Neutrophil (primary cell): ENCODE measurements around the gene ID3.

ENCODE experiments used
- H3K27ac ChIP-seq: fragments of 200-600 bp; sonication (generic); 2 replicates; pipeline ENCODE4 v1.5.1; 2016; ENCODE audit warnings: mild to moderate bottlenecking, moderate library complexity
- H3K27me3 ChIP-seq: fragments of 200-600 bp; sonication (generic); 2 replicates; pipeline ENCODE4 v1.6.0; 2016; ENCODE audit warnings: mild to moderate bottlenecking
- H3K36me3 ChIP-seq: fragments of 200-600 bp; sonication (generic); 2 replicates; pipeline ENCODE4 v1.5.1; 2017
- H3K4me1 ChIP-seq, 2 experiments: fragments of 200-600 bp in 1 of 2; sonication (generic) in 1 of 2; 1 replicate in 1 of 2; 2 replicates in 1 of 2; pipeline versions ENCODE4 v1.5.1 to v1.6.1; 2013 to 2016; ENCODE audit warnings: low read depth in 1 of 2, low read length in 1 of 2, mild to moderate bottlenecking in 1 of 2, moderate library complexity in 1 of 2; ENCODE audit not compliant: control insufficient read depth in 1 of 2, insufficient read depth in 1 of 2
- H3K4me3 ChIP-seq, 2 experiments: fragments of 200-600 bp in 1 of 2; sonication (generic) in 1 of 2; 1 replicate in 1 of 2; 2 replicates in 1 of 2; pipeline ENCODE4 v1.5.1; 2013 to 2016; ENCODE audit warnings: low read depth in 1 of 2, low read length in 1 of 2, mild to moderate bottlenecking in 1 of 2, moderate library complexity in 1 of 2
- H3K9me3 ChIP-seq: fragments of 200-600 bp; sonication (generic); 2 replicates; pipeline ENCODE4 v1.5.1; 2016
- TF ChIP-seq, protein P1 (sequence below): fragments of 200-600 bp; sonication (generic); IDR thresholded peaks from 2 replicates; pipeline ENCODE4 v1.5.1; 2016; ENCODE audit warnings: antibody characterized with exemption

ID3 gene

DNA sequence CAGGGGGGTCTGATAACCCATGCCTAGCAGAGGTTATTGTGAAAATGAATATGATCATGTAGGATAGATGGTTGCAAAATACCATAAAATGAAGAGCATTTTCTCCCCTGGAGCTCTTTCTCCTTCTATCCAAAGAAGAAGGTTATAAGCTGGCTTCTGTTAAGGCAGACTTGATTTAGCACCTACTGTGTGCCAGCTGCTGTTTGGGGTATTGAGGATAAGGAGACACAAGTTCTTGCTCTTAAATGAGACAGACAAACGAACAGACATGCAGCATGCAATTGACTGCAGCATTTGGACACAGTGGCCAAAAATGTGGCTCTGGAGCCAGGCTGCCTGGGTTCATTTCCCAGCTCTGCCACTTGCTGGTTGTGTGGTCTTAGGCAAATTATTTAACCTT, 39.8 kb upstream of the ID3 start:
- Histone ChIP-seq H3K4me3 (no peak overlapping the region), H3K27ac (no peak overlapping the region), H3K9me3 (no peaks in the 10 kb centered on the region), H3K27me3 (peaks cover 11% of the 10 kb centered on the region), H3K36me3 (no peaks in the 10 kb centered on the region), H3K4me1 (peaks cover 11 to 16% of the 10 kb centered on the region in 2 experiments)
- TF ChIP-seq, protein P1, sequence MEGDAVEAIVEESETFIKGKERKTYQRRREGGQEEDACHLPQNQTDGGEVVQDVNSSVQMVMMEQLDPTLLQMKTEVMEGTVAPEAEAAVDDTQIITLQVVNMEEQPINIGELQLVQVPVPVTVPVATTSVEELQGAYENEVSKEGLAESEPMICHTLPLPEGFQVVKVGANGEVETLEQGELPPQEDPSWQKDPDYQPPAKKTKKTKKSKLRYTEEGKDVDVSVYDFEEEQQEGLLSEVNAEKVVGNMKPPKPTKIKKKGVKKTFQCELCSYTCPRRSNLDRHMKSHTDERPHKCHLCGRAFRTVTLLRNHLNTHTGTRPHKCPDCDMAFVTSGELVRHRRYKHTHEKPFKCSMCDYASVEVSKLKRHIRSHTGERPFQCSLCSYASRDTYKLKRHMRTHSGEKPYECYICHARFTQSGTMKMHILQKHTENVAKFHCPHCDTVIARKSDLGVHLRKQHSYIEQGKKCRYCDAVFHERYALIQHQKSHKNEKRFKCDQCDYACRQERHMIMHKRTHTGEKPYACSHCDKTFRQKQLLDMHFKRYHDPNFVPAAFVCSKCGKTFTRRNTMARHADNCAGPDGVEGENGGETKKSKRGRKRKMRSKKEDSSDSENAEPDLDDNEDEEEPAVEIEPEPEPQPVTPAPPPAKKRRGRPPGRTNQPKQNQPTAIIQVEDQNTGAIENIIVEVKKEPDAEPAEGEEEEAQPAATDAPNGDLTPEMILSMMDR = no peak

DNA sequence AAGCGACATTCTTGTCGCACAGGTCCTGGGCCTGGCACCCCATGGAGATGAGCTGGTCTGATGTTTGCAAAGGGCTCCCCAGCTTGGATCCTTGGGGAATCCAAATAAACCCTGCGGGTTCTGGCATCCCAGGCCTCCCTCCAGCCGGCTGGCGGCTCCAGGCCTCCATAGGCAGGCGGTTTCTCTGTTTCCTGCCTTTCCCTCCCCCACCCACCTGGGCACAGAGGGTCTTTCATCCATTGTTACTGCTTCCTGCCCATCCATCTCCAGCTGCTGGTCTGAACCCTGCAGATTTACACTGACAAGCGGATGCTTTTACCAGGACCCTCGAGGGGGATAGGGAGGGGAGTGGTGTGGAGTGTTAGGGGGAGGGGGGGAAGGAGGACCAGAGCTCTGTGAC, 39.1 kb upstream of the ID3 start:
- Histone ChIP-seq H3K36me3 (no peaks in the 10 kb centered on the region), H3K9me3 (no peaks in the 10 kb centered on the region), H3K27ac (no peak overlapping the region), H3K4me3 (no peak overlapping the region), H3K4me1 (peaks cover 11 to 16% of the 10 kb centered on the region in 2 experiments), H3K27me3 (peaks cover 11% of the 10 kb centered on the region)
- TF ChIP-seq, protein P1 = no peak

DNA sequence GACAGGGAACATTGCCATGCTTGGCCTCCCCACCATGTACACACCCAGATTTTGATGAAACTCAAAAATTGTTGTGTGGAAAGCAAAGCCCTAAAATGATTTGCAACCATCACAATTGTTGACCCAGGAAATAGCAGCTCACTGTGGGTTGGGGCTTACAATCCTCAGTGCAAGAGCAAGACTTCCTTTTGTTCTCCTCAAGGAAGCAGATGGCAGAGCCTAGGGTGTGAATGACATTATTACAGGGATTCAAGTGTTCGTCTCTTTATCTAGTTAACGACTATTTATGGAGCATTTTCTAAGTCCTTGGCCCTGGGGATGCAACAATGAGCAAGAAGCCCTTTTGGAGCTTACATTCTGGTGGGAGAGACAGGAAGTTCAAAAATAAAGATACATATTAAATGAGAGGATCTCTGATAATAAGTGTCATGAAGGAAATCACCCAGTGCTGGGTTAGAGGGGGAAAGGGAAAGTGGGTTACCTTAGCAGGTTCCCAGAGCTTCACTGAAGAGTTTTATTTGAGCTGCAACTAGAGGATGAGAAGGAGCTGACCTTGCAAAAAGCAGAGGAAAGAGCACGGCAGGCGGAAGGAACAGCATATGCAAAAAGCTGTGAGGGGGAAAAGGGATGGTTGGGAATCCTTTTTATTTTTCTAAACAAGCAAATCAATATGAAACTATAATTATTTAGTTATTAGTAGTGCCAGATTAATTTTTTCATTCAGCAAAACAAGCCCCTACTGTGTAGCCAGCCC, 38.5 kb upstream of the ID3 start:
- Histone ChIP-seq H3K27ac (no peak overlapping the region), H3K9me3 (no peaks in the 10 kb centered on the region), H3K27me3 (peaks cover 11% of the 10 kb centered on the region), H3K4me3 (no peak overlapping the region), H3K36me3 (no peaks in the 10 kb centered on the region), H3K4me1 (peaks cover 11 to 16% of the 10 kb centered on the region in 2 experiments)
- TF ChIP-seq, protein P1 = no peak

DNA sequence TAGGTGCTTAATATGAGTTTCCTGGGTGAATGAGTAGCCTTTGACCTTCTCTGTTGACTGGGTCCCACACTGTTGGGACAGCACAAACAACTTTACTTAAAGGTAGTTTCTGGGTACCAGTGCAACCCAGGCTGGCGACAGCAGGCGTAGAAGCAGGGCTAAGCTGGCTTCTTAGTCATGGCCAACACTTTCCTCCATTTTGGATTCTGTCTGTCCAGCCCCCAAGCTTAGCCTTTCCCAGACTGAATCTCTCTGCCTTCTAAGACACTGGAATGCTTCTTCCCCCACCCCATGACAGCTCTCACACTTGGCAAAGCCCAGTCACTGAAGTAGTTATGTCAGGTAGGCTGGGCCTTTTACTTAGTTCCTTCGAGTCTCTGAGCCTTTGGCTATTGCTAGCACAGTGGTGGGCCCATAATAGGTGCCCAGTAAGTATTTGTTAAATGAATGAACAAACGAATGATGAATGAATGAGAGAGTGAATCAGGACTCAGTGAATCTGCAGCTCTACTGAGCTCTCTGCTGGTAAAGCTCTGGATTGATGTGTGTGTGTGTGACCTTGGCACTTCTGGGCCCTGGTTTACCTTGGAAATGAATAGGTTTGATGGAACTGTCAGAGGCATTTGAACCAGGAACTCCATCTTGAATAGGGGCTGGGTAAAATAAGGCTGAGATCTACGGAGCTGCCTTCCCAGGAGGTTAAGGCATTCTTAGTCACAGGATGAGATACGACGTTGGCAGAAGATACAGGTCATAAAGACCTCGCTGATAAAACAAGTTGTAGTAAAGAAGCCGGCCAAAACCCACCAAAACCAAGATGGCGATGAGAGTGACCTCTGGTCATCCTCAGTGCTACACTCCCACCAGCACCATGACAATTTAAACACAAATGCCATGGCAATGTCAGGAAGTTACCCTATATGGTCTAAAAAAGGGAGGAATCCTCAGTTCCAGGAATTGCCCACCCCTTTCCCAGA, 37.4 kb upstream of the ID3 start:
- no peaks in the 10 kb centered on the region for H3K36me3 ChIP-seq
- H3K4me1 ChIP-seq = peaks cover 11 to 16% of the 10 kb centered on the region in 2 experiments
- H3K27ac ChIP-seq = no peak overlapping the region

DNA sequence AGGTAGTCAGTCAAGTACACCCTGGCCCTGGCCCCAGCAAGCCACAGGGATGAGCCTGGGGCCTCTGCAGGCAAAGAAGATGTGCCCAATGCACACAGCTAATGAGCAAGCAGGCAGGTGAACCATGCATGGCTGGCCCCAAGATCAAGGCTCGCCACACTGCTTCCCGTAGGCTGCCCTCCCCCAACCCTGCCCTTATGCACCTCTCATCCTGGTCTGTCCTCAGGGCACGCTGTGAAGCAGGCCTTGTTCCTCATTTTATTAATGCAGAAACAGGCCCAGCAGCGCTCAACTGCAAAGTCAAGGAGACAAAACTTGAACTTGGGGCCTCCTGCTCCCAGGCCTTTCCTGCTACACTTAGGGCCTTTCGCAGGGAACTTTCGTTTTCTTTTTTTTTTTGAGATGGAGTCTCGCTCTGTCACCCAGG, 35.6 kb upstream of the ID3 start:
- Histone ChIP-seq H3K4me3 (no peak overlapping the region), H3K27ac (no peak overlapping the region), H3K27me3 (peaks cover 21% of the 10 kb centered on the region), H3K9me3 (no peaks in the 10 kb centered on the region), H3K4me1 (peaks cover 1 to 4% of the 10 kb centered on the region in 2 experiments), H3K36me3 (no peaks in the 10 kb centered on the region)
- TF ChIP-seq, protein P1 = no peak

More for the DNA sequence above, 37.4 kb upstream of the ID3 start:
- TF ChIP-seq, protein P1 = no peak
- Histone ChIP-seq H3K9me3 (no peaks in the 10 kb centered on the region), H3K4me3 (no peak overlapping the region), H3K27me3 (peaks cover 5% of the 10 kb centered on the region)
